Germinal center (tissue), 1 donor: Measurements from ENCODE around the gene PROKR1.
"Not testable (repeated sequence)": the region's sequence is repeated elsewhere in the genome, so short reads cannot be mapped to it uniquely, and the experiment has no call there.

Source experiments
- DNase-seq: peaks from one replicate; pipeline ENCODE4 v3.0.0; 2012; ENCODE audit warnings: mixed read lengths, low spot score

PROKR1 gene

DNA sequence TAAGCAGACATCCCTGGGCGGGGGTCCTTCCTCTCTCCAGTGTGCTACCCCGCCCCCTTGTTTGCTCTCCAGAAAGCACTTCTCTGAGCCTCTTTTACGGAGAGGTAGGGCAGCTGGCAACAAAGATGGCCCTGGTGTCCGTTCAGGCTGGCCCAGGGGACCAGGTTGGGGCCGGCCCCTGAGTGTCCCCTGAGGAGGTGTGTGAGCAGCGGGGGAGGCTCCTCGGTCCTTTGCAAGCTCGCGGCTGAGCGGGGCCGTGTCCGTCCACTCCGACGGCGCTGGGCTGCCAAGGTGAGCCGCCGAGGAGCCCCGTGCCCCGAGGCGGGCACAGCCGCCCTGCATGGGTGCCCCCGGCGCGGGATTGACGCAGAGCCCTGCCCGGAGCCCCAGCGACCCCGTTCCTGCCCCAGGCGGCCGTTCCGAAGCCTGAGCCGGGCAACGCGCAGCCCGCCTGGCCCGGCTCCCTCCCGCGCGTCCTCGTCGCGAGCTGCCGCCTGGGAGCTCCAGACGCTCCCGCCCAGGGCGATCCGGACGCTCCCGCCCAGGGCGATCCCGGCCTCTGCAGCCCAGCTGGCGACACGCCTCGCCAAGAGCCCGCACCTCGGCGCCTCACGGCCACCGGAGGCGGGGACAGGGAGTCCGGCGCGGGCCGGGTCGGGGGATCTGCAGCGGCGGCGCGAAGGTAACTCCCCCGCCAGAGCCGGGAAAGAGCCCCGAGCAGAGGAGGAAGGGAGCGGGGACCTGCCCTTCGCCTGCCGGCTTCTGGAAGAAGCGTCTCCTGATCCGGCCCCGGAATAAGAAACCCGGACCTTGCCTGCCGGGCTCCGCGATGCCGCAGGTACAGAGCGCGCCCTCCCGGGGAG lies at the start of gene PROKR1:
Gene PROKR1 (plus strand): TSS at position 569 of the 863 bp plus-strand sequence. CDS start 2,243 bp downstream, outside the sequence.
- DNase-seq: peak; percentile 8

DNA sequence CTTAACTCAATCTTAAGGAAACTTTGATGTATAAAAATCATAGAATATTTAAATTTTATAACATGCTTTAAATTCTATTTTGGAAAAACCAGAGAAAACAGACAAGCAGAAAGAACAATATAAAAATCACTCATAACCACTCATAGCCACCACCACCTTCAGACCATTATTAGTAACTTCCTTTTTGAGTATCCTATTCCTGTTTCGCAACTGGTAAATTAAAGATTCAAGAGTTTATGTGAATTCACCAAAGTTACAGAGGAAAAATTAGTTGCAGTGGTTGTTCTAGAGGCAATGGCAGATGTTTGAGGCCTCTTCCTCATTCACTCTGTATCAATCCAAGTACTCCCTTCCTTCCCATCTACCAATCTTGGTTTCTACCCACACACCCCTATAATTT lies 49.3 kb upstream of the PROKR1 start:
- DNase-seq: no peak

GRCh38 chr2:68594674-68595492 lies 48.5 kb upstream of the PROKR1 start:
- peak; percentile 40 for DNase-seq

- not testable (repeated sequence) for DNase-seq
These were observed 47.9 kb upstream of the PROKR1 start for GRCh38 chr2:68595493-68595785.

DNA sequence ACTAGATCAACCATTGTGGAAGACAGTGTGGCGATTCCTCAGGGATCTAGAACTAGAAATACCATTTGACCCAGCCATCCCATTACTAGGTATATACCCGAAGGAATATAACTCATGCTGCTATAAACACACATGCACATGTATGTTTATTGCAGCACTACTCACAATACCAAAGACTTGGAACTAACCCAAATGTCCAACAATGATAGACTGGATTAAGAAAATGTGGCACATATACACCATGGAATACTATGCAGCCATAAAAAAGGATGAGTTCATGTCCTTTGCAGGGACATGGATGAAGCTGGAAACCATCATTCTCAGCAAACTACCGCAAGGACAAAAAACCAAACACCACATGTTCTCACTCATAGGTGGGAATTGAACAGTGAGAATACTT lies 42.9 kb upstream of the PROKR1 start:
- not testable (repeated sequence) for DNase-seq

DNA sequence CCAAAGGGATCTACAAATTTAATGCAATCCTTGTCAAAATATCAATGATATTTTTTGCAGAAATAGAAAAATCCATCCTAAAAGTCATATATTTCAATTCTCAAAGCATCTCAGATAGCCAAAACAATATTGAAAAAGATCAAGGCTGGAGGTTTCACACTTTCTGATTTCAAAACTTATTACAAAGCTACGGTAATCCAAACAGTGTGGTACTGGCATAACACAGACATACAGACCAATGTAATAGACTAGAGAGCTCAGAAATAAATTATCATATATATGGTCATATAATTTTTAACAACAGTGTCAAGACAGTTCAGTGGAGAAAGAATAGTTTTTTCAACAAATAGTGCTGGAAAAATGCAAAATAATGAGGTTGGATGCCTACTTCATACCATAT lies 40.3 kb upstream of the PROKR1 start:
- DNase-seq: no peak

- no peak for DNase-seq
These were observed 39.3 kb upstream of the PROKR1 start for GRCh38 chr2:68604077-68604476.

GRCh38 chr2:68605939-68606338 lies 37.4 kb upstream of the PROKR1 start:
- no peak for DNase-seq

DNA sequence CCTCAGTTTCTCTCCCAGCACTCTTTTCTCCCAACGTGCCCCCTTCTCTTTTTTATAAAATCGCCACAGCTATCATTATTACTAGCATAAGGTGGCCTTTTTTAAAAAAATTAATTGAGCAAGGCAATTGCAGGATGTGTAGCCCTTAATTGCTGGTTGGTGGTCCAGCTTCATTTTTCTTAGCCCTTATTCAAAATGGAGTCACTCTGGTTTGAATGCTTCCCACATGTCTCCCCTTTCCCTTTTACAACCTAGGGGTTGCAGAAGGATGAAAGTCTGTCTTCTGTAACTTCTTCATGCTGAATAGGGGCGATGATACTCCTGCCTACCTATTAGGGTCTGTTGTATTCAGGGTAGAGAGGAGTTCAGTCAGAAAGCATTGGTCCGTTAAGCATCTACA lies 36.6 kb upstream of the PROKR1 start:
- DNase-seq: no peak

GRCh38 chr2:68607837-68608236 lies 35.5 kb upstream of the PROKR1 start:
- no peak for DNase-seq

DNA sequence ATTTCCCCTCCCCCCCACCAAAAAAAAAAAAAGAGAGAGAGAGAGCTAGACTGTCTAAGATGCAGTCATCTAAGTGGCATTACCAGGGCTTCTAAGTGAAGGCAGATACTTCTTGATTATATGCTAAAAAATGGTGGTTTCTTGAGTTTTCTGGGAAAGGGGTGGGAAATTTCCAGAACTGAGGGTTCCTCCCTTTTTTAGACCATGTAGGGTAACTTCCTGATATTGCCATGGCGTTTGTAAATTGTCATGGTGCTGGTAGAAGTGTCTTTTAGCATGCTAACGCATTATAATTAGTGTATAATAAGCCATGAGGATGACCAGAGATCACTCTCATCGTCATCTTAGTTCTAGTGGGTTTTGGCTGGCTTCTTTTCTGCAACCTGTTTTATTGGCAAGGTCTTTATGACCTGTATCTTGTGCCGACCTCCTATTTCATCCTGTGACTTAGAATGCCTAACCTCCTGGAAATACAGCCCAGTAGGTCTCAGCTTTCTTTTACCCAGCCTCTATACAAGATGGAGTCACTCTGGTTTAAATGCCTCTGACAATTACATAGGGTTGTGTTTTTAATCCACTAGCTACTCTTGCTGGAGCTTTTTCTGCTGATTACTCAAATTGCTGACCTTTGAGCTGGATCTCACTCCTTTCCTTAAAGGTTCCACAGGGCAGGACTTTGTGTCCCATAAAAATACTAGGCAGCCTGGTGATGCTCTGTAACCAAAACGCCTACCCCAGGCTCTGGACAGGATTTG lies 30.4 kb upstream of the PROKR1 start:
- DNase-seq: no peak

DNA sequence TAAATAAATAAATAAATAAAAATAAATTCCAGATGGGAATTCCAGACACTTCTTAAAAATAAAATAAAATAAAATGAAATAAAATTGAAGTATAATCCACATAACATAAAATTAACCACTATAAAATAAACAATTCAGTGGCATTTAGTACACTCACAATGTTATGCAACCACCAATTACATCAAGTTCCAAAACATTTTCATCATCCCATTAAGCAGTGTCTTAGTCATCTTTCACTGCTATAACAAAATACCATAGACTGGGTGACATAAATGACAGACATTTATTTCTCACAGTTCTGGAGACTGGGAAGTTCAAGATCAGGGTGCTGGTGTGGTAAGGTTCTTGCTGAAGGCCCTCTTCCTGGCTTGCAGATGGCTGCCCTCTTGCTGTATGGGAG lies 22.6 kb upstream of the PROKR1 start:
- DNase-seq: no peak

- no peak for DNase-seq
These were observed 19.6 kb upstream of the PROKR1 start for GRCh38 chr2:68623820-68624219.

- no peak for DNase-seq
These were observed 15.8 kb upstream of the PROKR1 start for GRCh38 chr2:68627615-68628014.

- DNase-seq: no peak
These were observed 11.4 kb upstream of the PROKR1 start for GRCh38 chr2:68632021-68632420.

DNA sequence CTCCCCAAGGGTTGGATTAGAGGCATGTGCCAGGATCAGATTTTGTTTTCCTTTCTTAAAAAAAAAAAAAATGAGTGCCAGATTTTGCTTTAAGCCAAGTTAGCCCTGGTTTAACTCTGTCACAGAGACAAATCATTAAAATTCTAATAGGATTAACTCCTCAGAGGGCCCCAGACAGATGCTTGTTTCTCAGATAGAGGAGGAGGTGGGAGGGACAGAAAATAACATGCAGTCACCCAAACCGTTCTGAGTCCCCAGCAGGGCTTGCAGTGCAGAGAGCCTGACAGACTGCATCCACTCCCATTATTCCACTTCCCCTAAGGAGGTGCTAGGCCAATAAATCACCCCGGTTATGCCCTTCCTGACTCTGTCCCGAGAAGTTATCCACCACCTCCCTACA lies 6.3 kb upstream of the PROKR1 start:
- no peak for DNase-seq

GRCh38 chr2:68643874-68644485 lies 601 bp downstream of the PROKR1 start:
- no peak for DNase-seq

DNA sequence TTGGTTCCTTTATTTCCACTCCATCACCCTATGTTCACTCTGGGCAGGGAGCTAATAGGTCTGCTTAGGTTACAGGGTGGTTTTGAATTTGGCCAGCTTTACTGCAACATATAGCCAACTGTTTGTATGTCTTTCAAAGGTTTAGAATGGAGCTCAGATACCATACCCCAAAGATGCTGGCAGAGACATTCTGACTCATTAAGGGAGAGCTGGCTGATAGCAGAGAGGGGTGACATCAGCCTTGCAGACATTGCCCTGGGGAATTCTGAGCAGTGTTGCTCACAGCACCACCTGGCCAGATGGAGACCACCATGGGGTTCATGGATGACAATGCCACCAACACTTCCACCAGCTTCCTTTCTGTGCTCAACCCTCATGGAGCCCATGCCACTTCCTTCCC lies 2.1 kb downstream of the PROKR1 start:
- no peak for DNase-seq

DNA sequence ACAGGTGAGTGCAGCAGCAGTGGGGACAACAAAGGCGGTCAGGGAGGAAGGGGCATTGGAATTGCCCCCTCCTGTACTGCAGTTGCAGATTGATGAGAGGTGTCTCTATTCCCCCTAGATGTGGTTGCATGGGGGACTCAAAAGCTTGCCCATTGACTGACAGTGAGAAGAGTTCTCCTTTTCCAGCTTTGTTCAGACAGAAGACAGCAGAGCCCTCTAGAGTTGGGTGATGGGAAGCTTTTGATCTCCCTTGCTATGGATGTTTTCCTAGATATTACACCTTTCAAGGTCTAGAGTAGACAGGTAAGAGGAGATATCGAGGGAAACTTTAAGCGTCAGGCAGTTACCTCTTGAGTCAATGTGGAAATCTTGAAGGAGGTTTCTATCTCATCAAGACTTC lies 2.9 kb downstream of the PROKR1 start:
- no peak for DNase-seq

- no peak for DNase-seq
These were observed 7.3 kb downstream of the PROKR1 start for GRCh38 chr2:68650645-68651044.

GRCh38 chr2:68653034-68653433 lies 9.7 kb downstream of the PROKR1 start:
- no peak for DNase-seq

- no peak for DNase-seq
These were observed 10.2 kb downstream of the PROKR1 start for GRCh38 chr2:68653538-68653982.
